ENCODE results near the gene ZNF24.

ZNF24 gene

DNA sequence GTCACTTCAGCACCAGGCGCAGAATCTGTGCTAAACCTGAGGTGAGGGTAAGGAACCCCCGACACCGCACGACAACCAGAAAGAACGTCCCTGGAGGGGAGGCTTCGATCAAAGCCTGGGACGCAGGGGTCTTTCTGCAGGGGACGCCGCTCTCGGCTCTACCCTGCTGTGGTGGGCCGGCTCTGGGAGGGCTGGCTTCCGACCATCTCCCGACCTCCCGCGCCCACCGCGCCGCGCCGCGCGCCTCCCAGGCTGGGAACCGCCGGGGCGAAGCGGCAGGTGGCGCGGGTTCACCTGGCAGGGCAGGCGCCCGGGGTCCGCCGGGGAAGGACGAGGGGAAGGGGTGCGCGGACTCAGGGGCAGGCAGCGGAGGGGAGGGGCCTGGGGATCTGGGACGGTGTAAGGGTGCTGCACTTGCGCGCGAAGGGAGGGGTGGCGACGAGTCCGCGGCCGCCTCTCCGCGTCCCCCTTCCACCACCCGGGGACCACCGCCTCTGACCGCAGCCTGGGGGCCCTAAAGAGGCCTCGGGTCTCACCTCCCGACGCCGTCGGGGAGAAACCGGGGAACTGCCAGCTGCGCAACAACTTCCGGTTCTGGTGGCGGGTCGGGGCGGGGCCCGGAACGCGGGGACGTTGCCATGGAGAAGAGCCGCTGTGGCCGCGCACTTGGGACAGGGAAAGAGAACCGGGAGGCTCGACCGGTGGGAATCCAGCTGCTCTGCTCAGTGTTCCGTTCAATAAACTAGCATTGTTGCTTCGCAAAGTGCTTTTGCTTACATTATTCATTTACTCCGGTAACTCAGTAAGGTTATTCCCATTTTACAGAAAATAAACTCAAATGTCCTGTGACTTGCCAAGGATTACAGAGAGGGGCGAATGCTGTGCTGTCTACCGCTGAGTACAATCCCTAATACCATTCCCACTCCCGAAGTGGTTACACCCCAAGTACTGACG is 32.8 kb upstream of the ZNF24 start, which contains the start of gene ZNF396:
Gene ZNF396, minus strand, starts transcription at position 596 of the 954 bp plus-strand sequence. CDS start 3,045 bp downstream, outside the sequence.
- TF ChIP-seq, protein P1, sequence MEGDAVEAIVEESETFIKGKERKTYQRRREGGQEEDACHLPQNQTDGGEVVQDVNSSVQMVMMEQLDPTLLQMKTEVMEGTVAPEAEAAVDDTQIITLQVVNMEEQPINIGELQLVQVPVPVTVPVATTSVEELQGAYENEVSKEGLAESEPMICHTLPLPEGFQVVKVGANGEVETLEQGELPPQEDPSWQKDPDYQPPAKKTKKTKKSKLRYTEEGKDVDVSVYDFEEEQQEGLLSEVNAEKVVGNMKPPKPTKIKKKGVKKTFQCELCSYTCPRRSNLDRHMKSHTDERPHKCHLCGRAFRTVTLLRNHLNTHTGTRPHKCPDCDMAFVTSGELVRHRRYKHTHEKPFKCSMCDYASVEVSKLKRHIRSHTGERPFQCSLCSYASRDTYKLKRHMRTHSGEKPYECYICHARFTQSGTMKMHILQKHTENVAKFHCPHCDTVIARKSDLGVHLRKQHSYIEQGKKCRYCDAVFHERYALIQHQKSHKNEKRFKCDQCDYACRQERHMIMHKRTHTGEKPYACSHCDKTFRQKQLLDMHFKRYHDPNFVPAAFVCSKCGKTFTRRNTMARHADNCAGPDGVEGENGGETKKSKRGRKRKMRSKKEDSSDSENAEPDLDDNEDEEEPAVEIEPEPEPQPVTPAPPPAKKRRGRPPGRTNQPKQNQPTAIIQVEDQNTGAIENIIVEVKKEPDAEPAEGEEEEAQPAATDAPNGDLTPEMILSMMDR (IDR thresholded peaks at IDR 0.05): no peak
- H3K27ac Mint-ChIP-seq: no peak within 1 kb of the TSS
- H3K9me3 Mint-ChIP-seq: peaks cover 6% of the 10 kb centered on the region
- DNase-seq: peak; percentile 80
- H3K36me3 Mint-ChIP-seq (ENCODE audit: low read depth): no peaks in the 10 kb centered on the region
- peaks cover 5% of the 10 kb centered on the region for H3K4me1 Mint-ChIP-seq
- H3K27me3 Mint-ChIP-seq (ENCODE audit: low read depth, poor library complexity): peaks cover 35% of the 10 kb centered on the region
- H3K4me3 Mint-ChIP-seq: peak within 1 kb of the TSS; percentile 87

DNA sequence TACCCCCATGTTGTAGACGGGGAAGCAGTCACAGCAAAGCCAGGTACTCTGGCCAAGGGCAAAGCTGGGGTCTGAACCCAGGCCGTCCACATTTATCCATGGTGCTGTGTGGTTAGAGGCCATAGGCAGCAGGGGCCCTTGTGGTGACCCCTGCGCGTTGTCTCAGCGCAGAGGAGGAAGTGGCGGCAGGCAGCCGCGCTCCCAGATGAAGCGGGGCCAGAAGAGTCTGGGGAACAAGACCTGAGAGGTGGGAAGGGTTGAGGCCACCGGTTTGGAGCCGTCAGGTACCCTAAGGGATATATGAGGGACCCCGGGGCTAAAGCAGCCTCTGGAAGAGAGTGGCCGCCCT is 32.1 kb upstream of the ZNF24 start:
- peaks cover 5% of the 10 kb centered on the region for H3K4me1 Mint-ChIP-seq
- TF ChIP-seq, protein P1 (IDR thresholded peaks at IDR 0.05): no peak
- DNase-seq: peak; percentile 31
- no peak overlapping the region for H3K27ac Mint-ChIP-seq
- no peaks in the 10 kb centered on the region for H3K36me3 Mint-ChIP-seq (ENCODE audit: low read depth)
- H3K27me3 Mint-ChIP-seq (ENCODE audit: low read depth, poor library complexity): peaks cover 32% of the 10 kb centered on the region
- peak overlapping the region; percentile 87 for H3K4me3 Mint-ChIP-seq
- peaks cover 3% of the 10 kb centered on the region for H3K9me3 Mint-ChIP-seq

DNA sequence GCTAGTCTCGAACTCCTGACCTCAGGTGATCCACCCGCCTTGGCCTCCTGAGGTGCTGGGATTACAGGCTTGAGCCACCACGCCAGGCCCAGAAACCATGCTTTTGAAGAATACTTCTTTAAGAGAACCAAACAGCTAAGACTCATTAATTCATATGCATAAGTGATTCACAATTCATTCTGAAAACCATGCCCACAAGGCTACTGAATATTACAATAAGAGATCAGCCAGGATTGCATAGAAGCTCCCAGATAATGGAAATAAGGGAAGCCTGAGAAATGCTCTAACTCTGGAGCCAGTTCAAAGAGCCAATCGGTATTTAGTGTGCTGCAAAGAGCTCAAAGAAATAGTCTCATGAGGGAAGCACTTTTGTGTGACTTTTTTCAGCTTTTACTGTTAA is 30.5 kb upstream of the ZNF24 start:
- TF ChIP-seq, protein P1 (IDR thresholded peaks at IDR 0.05): no peak
- Mint-ChIP-seq H3K4me3 (no peak overlapping the region), H3K27ac (no peak overlapping the region), H3K9me3 (no peaks in the 10 kb centered on the region), H3K27me3 (ENCODE audit: low read depth, poor library complexity) (peaks cover 30% of the 10 kb centered on the region), H3K4me1 (peaks cover 5% of the 10 kb centered on the region), H3K36me3 (ENCODE audit: low read depth) (no peaks in the 10 kb centered on the region)
- DNase-seq: no peak

DNA sequence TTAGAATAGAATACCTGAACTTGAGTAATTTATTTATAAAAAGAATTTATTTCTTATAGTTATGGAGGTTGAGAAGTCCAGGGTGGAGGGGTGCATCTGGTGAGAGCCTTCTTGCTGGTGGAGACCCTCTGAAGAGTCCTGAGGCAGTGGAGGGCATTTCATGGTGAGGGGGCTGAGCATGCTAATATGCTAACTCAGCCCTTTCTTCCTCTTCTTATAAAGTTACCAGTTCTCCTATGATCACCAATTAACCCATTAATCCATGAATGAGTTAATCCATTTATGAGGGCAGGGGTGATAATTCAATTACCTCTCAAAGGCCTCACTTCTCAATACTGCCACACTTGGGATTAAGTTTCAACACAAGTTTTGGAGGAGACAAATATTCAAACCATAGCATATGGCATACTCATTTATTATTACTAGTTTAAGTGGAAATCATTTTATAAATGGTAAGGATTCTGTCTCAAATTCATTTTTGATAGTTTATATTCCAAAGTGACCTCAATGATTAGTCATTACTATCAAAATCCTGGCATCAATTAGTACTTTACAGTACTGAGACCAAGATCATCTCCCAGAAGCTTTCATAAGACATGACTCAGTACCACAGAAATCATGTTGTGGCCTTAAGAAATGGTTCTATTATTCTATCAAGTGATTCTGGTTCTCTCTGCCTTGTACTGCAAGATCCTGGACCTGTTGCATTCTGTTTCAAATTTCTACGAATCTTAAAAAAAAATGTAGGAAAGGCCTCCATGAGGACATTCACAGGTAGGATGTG is 27.4 kb upstream of the ZNF24 start:
- Mint-ChIP-seq H3K27ac (no peak overlapping the region), H3K4me1 (peaks cover 5% of the 10 kb centered on the region), H3K27me3 (ENCODE audit: low read depth, poor library complexity) (peaks cover 4% of the 10 kb centered on the region), H3K9me3 (no peaks in the 10 kb centered on the region), H3K36me3 (ENCODE audit: low read depth) (no peaks in the 10 kb centered on the region), H3K4me3 (no peak overlapping the region)
- TF ChIP-seq, protein P1 (IDR thresholded peaks at IDR 0.05): no peak
- DNase-seq: no peak

DNA sequence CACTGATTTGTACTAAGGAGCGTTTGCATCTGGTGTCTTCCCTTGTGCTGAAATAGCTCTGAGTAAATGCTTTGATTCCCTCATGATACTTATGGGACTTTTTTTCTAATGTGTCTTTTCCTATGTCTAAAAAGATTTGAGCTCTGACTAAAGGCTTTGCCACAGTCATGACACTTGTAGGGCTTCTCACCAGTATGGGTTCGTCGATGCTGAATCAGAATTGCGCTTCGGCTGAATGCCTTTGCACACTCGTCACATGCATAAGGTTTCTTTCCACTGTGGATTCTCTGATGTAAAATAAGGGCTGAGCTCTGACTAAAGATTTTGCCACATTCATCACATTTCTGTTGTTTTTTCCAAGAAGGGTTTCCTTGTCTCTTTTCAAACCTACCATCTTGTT is 24.9 kb upstream of the ZNF24 start:
- Mint-ChIP-seq H3K4me3 (no peak overlapping the region), H3K27ac (no peak overlapping the region), H3K36me3 (ENCODE audit: low read depth) (no peaks in the 10 kb centered on the region), H3K4me1 (no peaks in the 10 kb centered on the region), H3K9me3 (no peaks in the 10 kb centered on the region), H3K27me3 (ENCODE audit: low read depth, poor library complexity) (no peaks in the 10 kb centered on the region)
- TF ChIP-seq, protein P1 (IDR thresholded peaks at IDR 0.05): no peak
- DNase-seq: no peak
